Activated effector memory CD4-positive, alpha-beta T cell treated with anti-CD3 and anti-CD28 coated beads, Interleukin-2, amount 50 U/mL, for 16 hours (primary cell): ENCODE data around the gene RPS25.
"Not testable (repeated sequence)": the region's sequence is repeated elsewhere in the genome, so short reads cannot be mapped to it uniquely, and the experiment has no call there.

Experiments used
- DNase-seq: peaks from one replicate; pipeline ENCODE4 v3.0.0-alpha.2; 2020

The RPS25 gene

GRCh38 chr11:119018074-119018938 lies at the start of gene RPS25, which contains the start of gene TRAPPC4:
RPS25 (minus strand) TSS chr11:119018343; CDS start chr11:119018284, 59 bp downstream.
TRAPPC4 (plus strand) TSS chr11:119018766; CDS start chr11:119018796, 30 bp downstream.
- peak; percentile 98 for DNase-seq

DNA sequence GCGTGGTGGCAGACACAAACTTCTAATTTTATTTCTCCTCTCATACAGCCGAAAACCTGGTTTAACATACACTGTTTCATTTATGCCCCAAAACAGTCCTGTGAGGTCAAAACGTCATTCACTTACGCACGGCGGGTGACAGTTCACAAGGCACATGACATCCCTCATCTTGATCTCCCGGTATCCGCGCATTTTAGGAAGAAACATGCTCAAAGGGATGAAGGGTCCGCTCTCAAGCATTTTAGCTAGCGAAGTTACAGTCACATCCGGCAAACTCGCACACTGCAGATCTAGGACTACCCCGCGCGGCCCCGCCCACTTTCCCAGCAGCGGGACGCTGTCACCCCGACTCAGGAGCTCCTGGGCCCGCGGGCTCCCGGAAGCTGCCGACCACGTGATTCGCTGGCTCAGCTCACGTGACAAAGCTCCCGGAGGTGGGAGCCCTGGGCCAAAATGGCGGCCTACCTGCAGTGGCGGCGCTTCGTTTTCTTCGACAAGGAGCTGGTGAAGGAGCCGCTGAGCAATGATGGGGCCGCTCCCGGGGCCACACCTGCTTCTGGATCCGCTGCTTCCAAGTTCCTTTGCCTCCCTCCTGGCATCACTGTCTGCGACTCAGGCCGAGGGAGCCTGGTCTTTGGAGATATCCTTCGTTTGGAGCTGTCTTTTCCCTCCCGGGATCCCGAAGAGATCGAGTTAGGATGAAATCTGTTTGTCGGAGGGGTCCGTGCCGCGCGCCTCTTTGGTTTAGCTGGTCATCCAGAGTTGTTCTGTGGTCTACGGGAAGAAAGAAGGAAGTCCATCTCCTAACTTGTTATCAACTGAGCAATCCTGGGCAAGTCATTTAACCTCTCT lies 49.5 kb upstream of the RPS25 start, which contains the start of gene VPS11:
VPS11 (plus strand) TSS at position 448 of the 852 bp plus-strand sequence; CDS start at position 454, 6 bp downstream.
- DNase-seq = peak; percentile 99

GRCh38 chr11:119065369-119065768 lies 47.2 kb upstream of the RPS25 start:
- DNase-seq = peak; percentile 74

GRCh38 chr11:119062779-119063178 lies 44.6 kb upstream of the RPS25 start:
- no peak for DNase-seq

DNA sequence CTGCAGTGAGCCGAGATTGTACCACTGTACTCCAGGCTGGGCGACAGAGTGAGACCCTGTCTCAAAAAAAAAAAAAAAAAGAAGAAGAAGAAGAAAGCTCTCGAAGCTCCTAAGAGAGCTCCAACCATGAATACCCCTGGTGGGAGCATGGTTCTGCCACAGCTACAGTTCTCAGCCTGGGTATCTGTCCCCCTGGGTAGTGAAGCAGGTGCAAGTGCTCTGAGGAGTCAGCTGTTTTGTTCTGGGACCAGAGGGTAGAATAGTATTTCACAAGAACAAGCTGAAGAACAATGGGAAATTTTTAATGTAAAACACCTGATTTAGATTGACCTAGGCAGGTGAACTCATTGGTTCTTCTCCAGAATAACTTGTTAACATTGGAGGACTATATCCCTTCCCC lies 43.1 kb upstream of the RPS25 start:
- DNase-seq = no peak

DNA sequence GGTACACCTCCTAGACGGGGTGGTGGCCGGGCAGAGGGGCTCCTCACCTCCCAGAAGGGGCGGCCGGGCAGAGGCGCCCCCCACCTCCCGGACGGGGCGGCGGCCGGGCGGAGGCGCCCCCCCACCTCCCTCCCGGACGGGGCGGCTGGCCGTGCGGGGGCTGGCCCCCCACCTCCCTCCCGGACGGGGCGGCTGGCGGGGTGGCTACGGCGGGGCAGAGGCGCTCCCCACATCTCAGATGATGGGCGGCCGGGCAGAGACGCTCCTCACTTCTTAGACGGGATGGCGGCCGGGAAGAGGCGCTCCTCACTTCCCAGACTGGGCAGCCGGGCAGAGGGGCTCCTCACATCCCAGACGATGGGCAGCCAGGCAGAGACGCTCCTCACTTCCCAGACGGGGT lies 41.0 kb upstream of the RPS25 start:
- DNase-seq = not testable (repeated sequence)

DNA sequence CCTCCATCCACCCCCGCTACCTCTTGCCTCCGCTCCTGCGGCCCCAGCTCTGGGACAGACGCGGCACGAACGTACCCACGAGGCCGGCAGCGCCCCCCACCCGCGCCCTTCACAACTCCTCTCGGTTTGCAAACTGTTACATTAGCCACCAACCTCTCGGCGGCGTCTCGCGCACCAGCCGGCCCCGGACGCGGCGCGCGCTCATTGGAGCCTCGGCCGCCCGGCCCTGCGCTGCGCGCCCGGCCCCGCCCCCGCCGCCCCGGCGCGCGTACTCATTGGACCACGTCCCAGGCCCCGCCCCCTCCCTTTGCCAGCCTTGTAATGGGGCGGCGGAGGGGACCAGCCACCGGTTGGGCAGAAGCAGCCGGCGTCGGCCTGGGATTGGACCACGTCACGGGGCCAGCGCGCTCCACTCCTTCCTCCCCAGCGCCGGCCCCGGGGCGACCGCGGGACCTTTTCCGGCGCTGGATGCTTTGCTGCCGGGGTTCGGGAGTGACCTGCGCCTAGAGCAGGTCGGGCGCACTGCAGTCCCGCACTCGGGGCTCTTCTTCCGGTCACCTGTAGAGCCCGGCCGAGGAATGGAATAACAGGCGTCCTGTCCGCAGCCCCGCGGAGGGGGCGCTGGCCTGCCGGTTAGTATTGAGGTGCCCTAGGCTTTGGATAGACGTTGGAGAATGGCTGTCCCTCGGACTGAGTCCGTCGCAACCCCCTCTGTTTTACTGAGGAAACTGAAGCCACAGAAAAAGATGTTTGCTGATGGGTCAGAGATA lies 39.0 kb upstream of the RPS25 start, which contains the start of gene HYOU1:
HYOU1 (minus strand) TSS at position 206 of the 770 bp plus-strand sequence. CDS start 1,045 bp downstream, outside the sequence.
- DNase-seq = peak; percentile 99

DNA sequence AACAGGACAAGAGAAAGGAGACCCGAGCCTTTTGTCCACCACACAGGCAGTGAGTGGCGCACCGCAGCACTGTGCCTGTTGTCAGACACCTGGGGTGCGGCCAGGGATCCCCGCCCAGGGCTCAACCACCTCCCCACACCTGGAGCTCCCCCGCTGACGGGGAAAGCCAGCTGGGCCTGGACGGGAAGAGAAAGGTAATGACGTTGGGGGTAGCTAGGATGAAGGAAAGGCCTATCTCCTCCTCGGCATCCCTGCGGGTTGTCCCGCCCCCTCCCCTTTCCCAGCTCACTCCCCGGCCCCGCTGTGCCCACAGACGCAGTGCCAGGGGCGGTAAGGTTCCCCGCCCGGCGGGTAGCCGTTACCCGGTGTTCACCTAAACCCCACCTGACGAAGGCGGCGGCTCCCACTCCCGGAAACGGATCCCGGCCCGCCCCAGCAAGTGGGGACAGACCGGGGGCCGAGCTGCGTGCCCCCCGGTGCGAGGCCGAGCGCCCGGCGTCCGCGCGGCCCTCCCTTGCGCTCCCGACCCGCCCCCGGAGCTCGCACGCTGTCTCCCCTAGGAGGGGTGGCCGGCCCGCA lies 38.4 kb upstream of the RPS25 start:
- peak; percentile 86 for DNase-seq

- peak; percentile 65 for DNase-seq
Observed at GRCh38 chr11:119055901-119056300, 37.8 kb upstream of the RPS25 start.

DNA sequence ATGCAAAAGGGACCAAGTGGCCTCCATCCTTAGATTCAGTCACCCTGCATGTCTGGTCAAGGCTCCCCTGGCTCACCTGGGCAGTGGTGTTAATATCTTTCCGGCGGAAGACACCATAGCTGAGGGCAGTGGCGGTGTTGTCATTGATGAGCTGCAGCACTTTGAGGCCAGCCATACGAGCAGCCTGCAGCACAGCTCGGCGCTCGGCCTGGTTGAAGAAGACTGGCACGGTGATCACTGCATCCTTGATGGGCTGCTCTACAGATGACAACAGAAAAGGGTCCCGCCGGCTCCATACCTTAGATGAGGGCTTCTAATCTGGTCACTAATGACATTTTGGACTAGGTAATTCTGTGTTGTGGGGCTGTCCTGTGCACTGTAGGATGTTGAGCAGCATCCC lies 36.3 kb upstream of the RPS25 start:
- no peak for DNase-seq

- DNase-seq = no peak
Observed at GRCh38 chr11:119052163-119052814, 34.1 kb upstream of the RPS25 start.

DNA sequence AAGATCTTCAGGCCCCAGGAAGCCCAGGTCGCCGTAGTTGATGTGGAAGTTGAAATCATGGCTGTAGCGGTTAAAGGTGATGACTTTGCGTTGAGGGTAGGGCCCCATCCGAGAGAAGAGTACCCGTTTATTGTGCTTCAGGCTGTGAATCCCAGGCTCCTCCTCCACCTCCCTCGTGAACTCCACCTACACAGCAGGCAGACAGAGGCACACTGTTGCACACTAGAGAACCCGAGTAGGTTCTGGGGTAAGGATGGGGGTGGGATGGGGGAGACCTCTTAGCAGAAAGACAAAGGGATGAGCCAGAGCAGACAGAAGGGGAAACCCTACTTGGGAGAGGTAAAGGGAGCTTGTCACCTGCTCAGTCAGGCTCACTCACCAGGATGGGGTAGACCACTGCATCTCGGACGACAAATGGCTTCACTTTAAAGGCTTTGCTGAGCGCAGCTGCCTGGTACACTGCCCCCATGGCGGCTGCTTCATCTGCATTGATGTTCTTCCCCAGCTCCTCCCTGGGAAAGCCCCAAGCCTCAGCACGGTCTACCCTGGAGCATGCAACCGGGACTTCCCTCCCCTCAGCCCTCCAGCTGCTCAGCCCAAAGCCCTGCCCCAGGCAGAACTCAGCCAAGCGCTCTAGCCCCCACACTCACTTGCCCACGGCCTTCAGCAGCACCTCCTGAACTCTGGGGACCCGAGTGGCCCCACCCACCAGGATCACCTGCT lies 33.5 kb upstream of the RPS25 start:
- peak; percentile 81 for DNase-seq

- DNase-seq = no peak
Observed at GRCh38 chr11:119049081-119049480, 30.9 kb upstream of the RPS25 start.

GRCh38 chr11:119048644-119049043 lies 30.5 kb upstream of the RPS25 start:
- no peak for DNase-seq

GRCh38 chr11:119047205-119047604 lies 29.1 kb upstream of the RPS25 start:
- DNase-seq = no peak

DNA sequence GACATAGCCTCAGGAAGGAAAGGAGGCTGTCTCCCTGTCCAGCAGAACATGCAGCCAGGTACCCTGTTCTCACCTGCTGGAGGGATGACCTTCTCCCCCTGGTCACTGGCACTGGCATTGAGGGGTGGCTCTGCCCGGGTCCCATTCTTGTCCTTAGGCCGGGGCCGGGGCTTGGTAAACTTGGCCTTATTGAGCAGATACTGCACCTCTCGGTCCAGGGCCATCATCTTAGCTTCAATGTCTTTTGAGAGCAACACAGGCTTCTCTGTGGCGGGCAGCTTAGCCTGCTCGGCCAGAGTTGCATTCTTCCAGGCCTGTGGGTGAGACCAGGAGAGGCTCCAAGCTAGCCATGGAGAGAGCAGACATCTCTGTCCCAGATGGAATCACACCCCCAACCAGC lies 28.3 kb upstream of the RPS25 start:
- DNase-seq = no peak

DNA sequence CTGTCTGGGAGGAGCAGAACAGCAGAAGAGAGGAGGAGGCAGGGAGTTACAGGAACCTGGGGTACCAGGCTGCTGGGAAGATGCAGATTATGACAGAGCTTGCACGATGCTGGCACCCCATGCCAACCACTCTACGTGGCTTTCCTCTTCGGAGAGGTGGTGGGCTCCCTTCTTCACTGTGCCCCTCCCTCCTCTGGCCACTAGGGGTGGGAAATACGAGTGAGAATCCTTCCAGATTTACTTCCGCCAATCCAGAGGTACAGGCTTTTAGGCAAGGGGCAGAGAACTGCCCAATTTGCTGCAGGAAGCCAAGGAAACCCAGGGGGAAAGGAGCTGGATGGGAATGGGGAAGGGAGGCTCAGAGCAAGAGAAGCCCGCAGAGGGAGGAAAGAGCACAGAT lies 26.6 kb upstream of the RPS25 start:
- no peak for DNase-seq

- DNase-seq = no peak
Observed at GRCh38 chr11:119042927-119043326, 24.8 kb upstream of the RPS25 start.

DNA sequence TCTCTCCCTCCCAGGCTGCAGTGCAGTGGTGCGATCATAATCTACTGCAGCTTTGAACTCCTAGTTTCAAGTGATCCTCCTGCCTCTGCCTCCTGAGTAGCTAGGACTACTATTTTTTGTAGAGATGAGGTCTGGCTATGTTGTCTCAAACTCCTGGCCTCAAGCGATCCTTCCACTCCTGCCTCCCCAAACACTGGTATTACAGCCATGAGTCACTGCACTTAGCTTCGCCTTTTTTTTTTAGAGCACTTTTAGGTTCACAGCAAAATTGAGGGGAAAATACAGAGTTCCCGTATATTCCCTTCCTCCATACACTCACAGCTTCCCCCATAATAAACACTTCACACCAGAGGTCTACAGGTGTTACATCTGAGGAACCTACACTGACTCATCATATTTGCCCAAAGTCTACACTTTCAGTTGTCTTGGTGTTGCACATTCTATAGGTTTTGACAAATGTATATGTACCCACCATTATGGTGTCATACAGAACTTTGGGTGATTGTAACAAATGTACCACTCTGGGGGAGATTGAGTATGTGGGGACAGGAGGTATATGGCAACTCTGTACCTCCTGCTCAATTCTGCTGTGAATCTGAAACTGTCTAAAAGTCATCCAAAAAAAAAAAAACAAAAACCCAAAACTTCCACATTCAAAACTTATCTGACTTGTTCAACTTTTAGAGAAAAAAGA lies 23.8 kb upstream of the RPS25 start:
- no peak for DNase-seq

DNA sequence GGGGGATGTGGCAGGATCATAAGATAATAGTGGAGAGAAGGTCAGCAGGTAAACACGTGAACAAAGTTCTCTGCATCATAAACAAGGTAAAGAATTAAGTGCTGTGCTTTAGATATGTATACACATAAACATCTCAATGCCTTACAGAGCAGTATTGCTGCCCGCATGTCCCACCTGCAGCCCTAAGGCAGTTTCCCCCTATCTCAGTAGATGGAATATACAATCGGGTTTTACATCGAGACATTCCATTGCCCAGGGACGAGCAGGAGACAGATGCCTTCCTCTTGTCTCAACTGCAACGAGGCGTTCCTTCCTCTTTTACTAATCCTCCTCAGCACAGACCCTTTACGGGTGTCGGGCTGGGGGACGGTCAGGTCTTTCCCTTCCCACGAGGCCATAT lies 21.3 kb upstream of the RPS25 start:
- DNase-seq = not testable (repeated sequence)
